HepG2 (cell line): Measurements from ENCODE around the gene ANKS1B.

ENCODE experiments used
- ZBTB7A ChIP-seq: sonication (generic); formaldehyde crosslinking; IDR thresholded peaks from 2 replicates; pipeline ENCODE4 v1.8.0; 2022; ENCODE audit warnings: mild to moderate bottlenecking, missing genetic modification reagents
- ZNF317 ChIP-seq: sonication (generic); formaldehyde crosslinking; IDR thresholded peaks from 2 replicates; pipeline ENCODE4 v1.5.0; 2020; ENCODE audit warnings: mild to moderate bottlenecking, missing genetic modification reagents

DNA sequence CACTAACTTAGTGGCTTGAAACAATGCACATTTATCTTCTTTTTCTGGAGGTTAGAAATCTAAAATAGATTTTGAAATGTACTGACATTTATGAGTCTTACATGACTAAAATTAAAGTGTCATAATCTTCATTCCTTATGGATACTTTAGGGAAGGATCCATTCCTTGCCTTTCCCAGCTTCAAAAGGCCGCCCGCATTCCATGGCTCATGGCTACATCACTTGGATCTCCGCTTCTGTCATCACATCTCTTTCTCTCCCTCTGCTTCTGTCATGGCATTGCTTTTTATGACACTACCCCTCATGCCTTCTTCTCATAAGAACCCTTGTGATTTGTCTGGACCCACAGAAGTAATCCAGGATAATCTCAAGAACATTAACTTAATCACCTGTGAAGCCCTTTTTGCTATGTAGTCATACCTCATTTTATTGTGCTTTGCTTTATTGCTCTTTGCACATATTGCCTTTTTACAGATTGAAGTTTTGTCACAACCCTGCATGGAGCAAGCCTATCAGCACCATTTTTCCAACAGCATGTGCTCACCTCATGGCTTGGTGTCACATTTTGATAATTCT is 270.7 kb downstream of the ANKS1B start:
- TF ChIP-seq ZBTB7A (CRISPR knock-in tag) (no peak), ZNF317 (CRISPR knock-in tag) (no peak)
